ENCODE data around the gene P4HA2. TPM values are rescaled to one million over a fixed set of nuclear protein-coding genes. Genes with fewer than 3 reads are reported as not detected.
"Not testable (repeated sequence)": the region's sequence is repeated elsewhere in the genome, so short reads cannot be mapped to it uniquely, and the experiment has no call there.

Gene P4HA2
- total RNA-seq, 1 experiment from 2014 or later, result 51.8 TPM

DNA sequence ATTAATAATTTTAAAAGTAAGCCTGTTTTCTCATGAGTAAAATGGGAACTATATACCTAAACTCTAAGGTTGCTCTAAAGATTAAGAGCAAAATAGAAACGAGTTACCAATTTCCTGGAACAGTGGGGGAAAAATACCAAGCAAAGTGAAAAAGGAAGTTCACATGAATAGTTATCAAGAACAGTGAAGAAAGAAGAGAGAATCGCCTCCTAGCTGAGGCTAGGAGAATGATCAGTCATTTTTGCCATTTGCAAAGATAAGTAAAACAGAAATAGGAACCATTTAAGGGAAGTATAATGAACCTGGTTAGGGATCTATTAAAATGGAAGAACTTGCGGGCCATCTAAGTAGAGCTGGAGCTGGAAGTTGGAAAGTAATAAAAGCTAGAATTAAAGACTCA is 50.7 kb downstream of the P4HA2 start:
- Mint-ChIP-seq H3K9me3 (ENCODE audit: low read depth, unreplicated experiment) (no peaks in the 10 kb centered on the region), H3K27ac (ENCODE audit: unreplicated experiment) (no peak overlapping the region), H3K4me3 (ENCODE audit: low read depth, unreplicated experiment) (no peak overlapping the region), H3K27me3 (ENCODE audit: unreplicated experiment) (no peaks in the 10 kb centered on the region), H3K4me1 (ENCODE audit: low read depth, unreplicated experiment) (peaks cover 11% of the 10 kb centered on the region), H3K36me3 (ENCODE audit: insufficient read depth, unreplicated experiment) (peaks cover 4% of the 10 kb centered on the region)
- intact Hi-C loops (cut with micrococcal nuclease; ENCODE audit: unreplicated experiment), result loop anchor here (5.0 kb wide), 1 partner anchor 110 kb away; no protein-coding TSS in a partner anchor
- CTCF ChIA-PET, result no interaction called here
- DNase-seq, result no peak
- BruUV-seq (replicated peaks), result no TSS peak
- no peak for TF ChIP-seq CTCF (IDR thresholded peaks at IDR 0.05; ENCODE audit: unreplicated experiment)

- no peak for TF ChIP-seq CTCF (IDR thresholded peaks at IDR 0.05; ENCODE audit: unreplicated experiment)
- Mint-ChIP-seq H3K27me3 (ENCODE audit: unreplicated experiment) (no peaks in the 10 kb centered on the region), H3K27ac (ENCODE audit: unreplicated experiment) (no peak overlapping the region), H3K4me1 (ENCODE audit: low read depth, unreplicated experiment) (peaks cover 11% of the 10 kb centered on the region), H3K4me3 (ENCODE audit: low read depth, unreplicated experiment) (no peak overlapping the region), H3K9me3 (ENCODE audit: low read depth, unreplicated experiment) (no peaks in the 10 kb centered on the region), H3K36me3 (ENCODE audit: insufficient read depth, unreplicated experiment) (peaks cover 4% of the 10 kb centered on the region)
- BruUV-seq (replicated peaks), result no TSS peak
- intact Hi-C loops (cut with micrococcal nuclease; ENCODE audit: unreplicated experiment), result loop anchor here (5.0 kb wide), 1 partner anchor 109 kb away; no protein-coding TSS in a partner anchor
- CTCF ChIA-PET, result no interaction called here
- DNase-seq, result no peak
Measured at GRCh38 chr5:132176521-132176945, 51.1 kb downstream of the P4HA2 start.

GRCh38 chr5:132162945-132163344 is 64.7 kb downstream of the P4HA2 start:
- H3K27me3 Mint-ChIP-seq (ENCODE audit: unreplicated experiment), result peaks cover 31% of the 10 kb centered on the region
- intact Hi-C loops (cut with micrococcal nuclease; ENCODE audit: unreplicated experiment), result no loop called here
- CTCF ChIA-PET, result no interaction called here

GRCh38 chr5:132161574-132162326 is 65.9 kb downstream of the P4HA2 start:
- H3K36me3 Mint-ChIP-seq (ENCODE audit: insufficient read depth, unreplicated experiment); H3K27ac Mint-ChIP-seq (ENCODE audit: unreplicated experiment); intact Hi-C loops (cut with micrococcal nuclease; ENCODE audit: unreplicated experiment); H3K4me1 Mint-ChIP-seq (ENCODE audit: low read depth, unreplicated experiment); BruUV-seq (replicated peaks); DNase-seq; CTCF ChIA-PET; H3K9me3 Mint-ChIP-seq (ENCODE audit: low read depth, unreplicated experiment); H3K4me3 Mint-ChIP-seq (ENCODE audit: low read depth, unreplicated experiment): not testable (repeated sequence)
- H3K27me3 Mint-ChIP-seq (ENCODE audit: unreplicated experiment), result peaks cover 31% of the 10 kb centered on the region

More at GRCh38 chr5:132162945-132163344, 64.7 kb downstream of the P4HA2 start:
- Mint-ChIP-seq H3K4me3 (ENCODE audit: low read depth, unreplicated experiment) (no peak overlapping the region), H3K4me1 (ENCODE audit: low read depth, unreplicated experiment) (no peaks in the 10 kb centered on the region), H3K36me3 (ENCODE audit: insufficient read depth, unreplicated experiment) (no peaks in the 10 kb centered on the region), H3K9me3 (ENCODE audit: low read depth, unreplicated experiment) (no peaks in the 10 kb centered on the region), H3K27ac (ENCODE audit: unreplicated experiment) (no peak overlapping the region)
- no peak for DNase-seq
- BruUV-seq (replicated peaks), result no TSS peak
- TF ChIP-seq CTCF (IDR thresholded peaks at IDR 0.05; ENCODE audit: unreplicated experiment), result no peak

DNA sequence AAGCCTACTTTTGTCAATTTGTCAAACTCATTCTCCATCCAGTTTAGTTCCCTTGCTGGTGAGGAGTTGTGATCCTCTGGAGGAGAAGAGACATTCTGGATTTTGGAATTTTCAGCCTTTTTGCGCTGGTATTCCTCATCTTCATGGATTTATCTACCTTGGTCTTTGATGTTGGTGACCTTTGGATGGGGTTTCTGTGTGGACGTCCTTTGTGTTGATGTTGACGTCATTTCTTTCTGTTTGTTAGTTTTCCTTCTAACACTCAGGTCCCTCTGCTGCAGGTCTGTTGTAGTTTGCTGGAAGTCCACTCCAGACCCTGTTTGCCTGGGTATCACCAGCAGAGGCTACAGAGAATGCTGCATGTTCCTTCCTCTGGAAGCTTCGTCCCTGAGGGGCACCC is 71.2 kb downstream of the P4HA2 start:
- peaks cover 60% of the 10 kb centered on the region for H3K27me3 Mint-ChIP-seq (ENCODE audit: unreplicated experiment)
- H3K27ac Mint-ChIP-seq (ENCODE audit: unreplicated experiment), result no peak overlapping the region

More for the DNA sequence above, 71.2 kb downstream of the P4HA2 start:
- no peak for TF ChIP-seq CTCF (IDR thresholded peaks at IDR 0.05; ENCODE audit: unreplicated experiment)
- CTCF ChIA-PET, result interaction anchor here (0.7 kb wide), 1 partner anchor 168 kb away, joined by 3 read pairs; no protein-coding TSS in a partner anchor
- Mint-ChIP-seq H3K4me1 (ENCODE audit: low read depth, unreplicated experiment) (no peaks in the 10 kb centered on the region), H3K36me3 (ENCODE audit: insufficient read depth, unreplicated experiment) (no peaks in the 10 kb centered on the region), H3K4me3 (ENCODE audit: low read depth, unreplicated experiment) (no peak overlapping the region), H3K9me3 (ENCODE audit: low read depth, unreplicated experiment) (peaks cover 6% of the 10 kb centered on the region)
- intact Hi-C loops (cut with micrococcal nuclease; ENCODE audit: unreplicated experiment), result no loop called here
- DNase-seq, result no peak
- BruUV-seq (replicated peaks), result no TSS peak

Measured in Calu3 (cell line).